Activated CD8-positive, alpha-beta memory T cell treated with anti-CD3 and anti-CD28 coated beads, Interleukin-2, amount 50 U/mL, for 48 hours (primary cell): ENCODE data around the gene PSMC3.

Source experiments
- DNase-seq: peaks from one replicate; pipeline ENCODE4 v3.0.0-alpha.2; 2020

PSMC3 gene

DNA sequence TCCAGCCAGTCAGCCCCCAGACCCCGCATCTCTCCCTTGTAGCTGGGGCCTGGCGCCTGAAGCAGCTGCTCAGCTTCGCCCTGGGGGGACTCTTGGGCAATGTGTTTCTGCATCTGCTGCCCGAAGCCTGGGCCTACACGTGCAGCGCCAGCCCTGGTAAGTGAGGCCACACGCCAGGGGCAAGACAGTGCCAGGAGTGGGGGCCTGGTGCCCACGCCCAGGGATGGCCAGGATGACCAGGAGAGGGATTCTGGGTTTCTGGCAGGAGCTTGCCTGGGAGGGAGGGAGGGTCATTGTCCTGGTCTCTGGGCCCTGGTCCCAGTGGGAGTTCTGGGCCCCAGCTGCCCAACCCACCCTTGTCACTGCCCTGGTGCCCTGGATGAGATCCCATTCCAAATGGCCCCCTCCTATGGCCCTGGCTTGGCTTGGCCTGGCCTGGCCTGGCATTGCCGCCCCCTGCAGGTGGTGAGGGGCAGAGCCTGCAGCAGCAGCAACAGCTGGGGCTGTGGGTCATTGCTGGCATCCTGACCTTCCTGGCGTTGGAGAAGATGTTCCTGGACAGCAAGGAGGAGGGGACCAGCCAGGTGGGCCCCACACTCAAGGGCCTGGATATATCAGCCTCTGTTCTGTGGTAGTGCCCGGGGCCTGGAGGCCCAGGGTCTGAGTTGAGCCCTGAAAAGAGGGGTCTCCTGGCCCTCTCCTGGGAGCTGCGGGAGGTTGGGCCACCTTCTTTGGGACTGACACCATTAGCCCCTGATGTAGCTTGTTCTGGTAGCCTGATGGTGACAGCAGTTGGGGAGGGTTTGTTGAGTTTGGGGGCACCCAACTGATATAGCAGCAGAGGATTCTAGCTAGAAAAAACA, 14.1 kb downstream of the PSMC3 start:
- peak; percentile 83 for DNase-seq

- no peak for DNase-seq
These were observed 15.6 kb downstream of the PSMC3 start for GRCh38 chr11:47410370-47411264.

DNA sequence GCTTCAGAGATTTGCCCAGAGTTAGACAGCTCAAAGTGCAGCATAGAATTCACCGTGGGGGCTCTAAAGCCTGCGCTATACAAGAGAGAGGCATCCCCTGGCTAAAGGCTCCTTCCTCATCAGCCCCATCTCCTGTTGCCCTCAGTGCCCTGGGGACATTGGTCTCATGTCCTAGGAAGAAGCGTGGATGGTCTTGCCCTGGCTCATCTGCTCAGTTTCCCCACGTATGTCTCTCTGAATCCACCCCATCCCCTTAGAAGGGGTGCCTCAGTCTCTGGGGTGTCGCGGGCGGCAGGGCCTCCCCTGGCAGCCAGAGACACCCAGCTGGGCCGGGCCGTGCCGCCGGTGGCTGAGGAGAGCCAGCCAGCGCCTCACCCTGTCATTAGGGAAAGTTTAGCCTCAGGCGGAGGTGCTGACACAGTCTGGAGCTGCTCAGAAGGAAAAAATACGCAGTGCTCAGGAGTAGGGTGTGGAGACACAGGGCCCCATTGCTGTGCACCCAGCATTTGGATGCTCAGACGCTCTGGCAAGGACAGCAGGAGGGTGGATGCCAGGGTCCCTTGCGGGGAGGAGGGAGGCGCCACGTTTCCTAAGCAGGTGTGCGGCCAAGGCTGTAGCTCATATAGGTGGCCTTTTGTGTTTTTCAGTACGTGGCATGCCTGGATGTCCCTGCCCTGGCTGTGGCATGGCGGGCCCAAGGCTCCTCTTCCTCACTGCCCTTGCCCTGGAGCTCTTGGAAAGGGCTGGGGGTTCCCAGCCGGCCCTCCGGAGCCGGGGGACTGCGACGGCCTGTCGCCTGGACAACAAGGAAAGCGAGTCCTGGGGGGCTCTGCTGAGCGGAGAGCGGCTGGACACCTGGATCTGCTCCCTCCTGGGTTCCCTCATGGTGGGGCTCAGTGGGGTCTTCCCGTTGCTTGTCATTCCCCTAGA, 16.5 kb downstream of the PSMC3 start:
- no peak for DNase-seq

DNA sequence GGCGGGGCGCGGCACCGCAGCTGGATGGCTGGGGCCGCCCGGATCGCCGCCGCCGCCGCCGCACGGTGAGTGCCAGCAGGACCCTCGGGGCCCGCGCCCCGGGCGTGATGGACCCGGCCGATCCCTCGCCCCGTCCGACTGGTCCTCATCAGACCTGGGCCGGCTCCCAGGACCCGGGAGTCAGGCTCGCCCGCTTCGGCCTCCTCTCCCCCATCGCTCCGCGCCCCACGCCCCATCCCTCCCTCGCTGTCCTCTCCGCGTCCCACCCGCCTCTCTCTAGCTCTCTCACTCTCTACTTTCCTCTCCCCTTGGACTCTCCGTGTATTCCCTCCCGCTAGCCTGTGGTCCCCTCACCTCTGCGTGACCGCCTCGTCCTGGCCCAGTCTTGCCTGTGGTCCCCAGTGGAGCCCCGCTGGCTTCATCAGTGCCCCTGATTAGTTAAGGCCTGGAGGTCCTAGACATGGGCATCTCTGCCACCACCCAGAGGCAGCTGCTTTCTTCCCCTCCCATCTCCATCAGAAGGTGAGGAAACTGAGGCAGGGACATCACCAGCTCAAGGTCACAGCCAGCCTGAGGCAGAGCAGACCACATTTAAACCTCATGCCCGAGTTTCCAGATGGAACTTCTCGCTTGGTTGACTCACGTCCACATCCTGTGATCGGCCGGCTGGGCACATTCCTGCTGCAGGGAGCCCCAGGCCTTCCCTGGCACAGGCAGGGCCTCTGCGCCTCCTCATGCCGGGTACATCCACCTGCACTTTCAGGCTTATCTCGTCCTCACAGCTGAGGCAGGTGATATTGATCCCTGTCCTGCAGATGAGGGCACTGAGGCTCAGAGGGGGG, 17.4 kb downstream of the PSMC3 start:
- peak; percentile 59 for DNase-seq

- DNase-seq = peak; percentile 98
These were observed 18.3 kb downstream of the PSMC3 start, which contains the start of gene SLC39A13 for GRCh38 chr11:47407746-47408590. Gene SLC39A13, plus strand, starts transcription at chr11:47408590. Its CDS starts 1,505 bp downstream, at chr11:47410095.

DNA sequence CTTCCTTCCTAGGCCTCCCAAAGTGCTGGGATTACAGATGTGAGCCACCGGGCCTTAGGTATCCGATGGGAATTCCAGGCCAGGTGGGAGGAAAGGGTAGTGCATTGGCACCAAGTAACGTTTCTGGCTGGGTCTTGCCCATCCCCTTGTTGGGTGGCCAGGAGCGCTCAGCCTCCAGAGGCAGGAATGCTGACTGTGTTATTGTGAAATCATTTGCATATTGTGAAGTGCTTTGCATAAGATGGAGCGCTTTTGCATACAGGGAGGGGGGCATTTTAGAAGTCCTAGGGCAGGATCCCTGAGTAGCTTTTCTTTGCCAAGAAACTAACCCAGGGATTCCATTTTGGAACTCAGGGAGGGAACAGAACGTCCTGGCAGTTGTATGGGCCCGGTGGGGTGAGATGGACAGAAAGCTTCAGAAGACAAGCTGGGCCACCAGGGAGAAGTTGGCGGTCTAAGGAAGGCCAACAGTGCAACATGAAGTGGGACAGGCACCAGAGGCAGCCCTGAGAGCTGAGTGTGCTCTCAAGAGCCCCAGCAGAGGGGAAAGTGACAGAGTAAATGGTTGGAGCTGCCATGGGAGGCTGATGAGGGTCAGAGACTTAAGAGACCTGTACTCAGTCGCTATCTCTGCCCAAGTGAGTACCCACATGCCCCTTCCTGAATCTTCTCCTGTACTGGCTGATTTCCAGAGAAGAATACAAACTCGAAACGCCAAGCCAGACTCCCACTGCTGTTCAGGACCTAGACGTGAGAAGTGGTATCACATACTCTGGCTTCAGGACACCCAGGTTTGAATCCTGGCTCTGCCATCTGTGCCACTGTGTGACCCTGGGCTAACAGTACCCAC, 19.1 kb downstream of the PSMC3 start:
- peak; percentile 56 for DNase-seq

GRCh38 chr11:47403571-47403970, 22.7 kb downstream of the PSMC3 start:
- no peak for DNase-seq

GRCh38 chr11:47403135-47403534, 23.1 kb downstream of the PSMC3 start:
- DNase-seq = no peak

DNA sequence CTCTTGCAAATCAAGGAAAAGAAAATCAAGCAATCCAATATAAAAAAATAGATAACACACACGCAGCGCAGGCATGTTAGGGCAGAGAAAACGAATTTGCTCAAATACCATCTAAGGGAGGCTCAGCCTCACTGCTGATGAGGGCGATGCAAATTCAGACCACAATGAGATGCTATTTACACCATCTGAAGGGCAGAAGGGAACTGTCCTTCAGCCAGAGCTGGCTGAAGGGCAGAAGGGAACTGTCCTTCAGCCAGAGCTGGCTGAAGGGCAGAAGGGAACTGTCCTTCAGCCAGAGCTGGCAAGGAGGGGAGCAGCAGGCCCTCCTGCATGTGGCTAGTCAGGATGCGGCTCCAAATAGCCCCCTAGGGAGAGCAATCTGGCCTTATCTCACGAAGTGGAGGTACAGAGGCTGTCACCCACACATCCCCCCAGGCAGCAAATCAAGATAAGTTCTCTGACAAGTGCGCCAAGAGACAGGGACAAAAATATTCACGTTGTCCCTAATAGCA, 25.4 kb downstream of the PSMC3 start:
- no peak for DNase-seq

DNA sequence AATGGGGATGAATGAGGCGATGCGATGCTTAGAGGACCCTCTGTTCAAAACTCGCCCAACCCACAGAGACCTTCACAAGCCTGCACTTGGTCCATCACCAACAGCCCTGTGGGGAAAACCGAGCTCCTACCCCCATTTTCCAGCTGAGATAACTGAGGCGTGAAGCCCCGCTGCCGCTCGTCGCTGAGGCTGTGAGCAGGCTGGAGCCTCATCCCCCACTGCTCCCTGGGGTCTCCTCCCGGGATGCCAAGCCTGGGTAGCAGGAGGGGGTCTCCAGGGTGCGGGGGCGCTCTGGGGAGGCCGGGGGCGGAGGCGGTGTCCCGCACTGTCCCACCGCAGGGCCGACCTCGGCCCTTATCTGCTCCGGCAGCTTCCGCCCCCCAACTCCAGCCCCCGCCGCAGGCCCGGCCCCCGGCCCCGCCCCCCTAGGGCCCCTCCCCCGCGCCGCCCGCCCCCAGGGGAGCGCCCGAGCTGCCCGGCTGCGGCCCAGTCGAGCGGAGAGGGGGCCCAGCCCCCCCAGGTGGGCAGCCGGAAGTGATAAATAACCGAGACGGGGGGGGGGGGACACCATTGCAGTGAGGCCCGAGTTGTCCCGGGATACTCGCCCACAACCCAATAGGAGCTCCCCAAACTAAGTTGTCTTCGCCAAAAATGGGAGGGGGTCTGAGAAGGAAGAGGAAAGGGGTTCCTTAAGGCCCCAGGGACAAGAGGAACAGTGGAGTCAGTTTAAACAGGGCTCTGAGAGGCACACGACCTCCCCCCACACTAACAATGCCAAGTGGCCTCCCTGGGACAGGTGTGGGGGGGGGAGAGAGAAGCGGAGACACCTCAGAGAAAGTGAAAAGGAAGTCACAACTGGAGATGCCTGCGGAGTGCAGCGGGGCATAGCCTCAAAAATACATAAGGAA, 26.1 kb downstream of the PSMC3 start:
- DNase-seq = no peak

DNA sequence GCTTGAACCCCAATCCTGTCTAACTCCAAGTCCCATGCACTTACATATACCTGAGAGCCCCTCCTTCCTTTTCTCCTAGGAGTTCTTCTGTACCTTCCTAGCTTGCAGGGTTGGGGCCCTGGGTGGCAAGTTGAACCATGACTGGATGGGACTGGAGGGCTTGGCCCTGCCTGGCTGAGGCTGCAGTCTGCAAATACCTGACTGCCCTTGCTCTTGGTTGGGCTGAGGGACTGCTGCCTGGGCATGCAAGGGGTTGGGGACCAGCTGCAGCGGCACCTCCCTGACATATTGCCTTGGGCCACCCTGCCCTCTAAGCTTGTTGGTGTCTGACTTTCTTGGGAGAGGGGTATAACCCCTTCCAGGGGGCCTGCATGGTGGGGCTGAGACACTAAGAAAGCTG, 27.7 kb downstream of the PSMC3 start:
- peak; percentile 51 for DNase-seq

DNA sequence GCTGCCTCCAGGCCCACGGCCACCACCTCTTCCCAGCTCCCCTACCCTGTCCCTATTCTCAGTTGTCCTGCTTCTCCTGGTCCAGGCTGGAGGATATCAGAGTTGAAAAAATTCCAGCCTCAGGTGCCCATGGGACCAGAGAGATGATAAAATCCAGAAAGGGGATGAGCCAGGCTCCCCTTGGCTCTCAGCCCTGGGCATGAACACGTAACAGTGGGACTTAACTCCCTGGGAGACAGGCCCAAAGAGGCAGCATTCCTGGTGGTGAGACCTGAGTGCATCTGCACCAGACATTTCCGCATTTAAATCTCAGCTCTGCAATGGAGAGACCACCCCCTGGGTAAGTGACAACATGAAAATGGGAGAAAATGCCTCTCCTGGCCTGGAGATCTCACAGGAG, 28.2 kb downstream of the PSMC3 start:
- DNase-seq = peak; percentile 29

GRCh38 chr11:47396049-47396320, 30.3 kb downstream of the PSMC3 start:
- DNase-seq = no peak

- DNase-seq = peak; percentile 52
These were observed 30.8 kb downstream of the PSMC3 start for GRCh38 chr11:47395223-47396048.

DNA sequence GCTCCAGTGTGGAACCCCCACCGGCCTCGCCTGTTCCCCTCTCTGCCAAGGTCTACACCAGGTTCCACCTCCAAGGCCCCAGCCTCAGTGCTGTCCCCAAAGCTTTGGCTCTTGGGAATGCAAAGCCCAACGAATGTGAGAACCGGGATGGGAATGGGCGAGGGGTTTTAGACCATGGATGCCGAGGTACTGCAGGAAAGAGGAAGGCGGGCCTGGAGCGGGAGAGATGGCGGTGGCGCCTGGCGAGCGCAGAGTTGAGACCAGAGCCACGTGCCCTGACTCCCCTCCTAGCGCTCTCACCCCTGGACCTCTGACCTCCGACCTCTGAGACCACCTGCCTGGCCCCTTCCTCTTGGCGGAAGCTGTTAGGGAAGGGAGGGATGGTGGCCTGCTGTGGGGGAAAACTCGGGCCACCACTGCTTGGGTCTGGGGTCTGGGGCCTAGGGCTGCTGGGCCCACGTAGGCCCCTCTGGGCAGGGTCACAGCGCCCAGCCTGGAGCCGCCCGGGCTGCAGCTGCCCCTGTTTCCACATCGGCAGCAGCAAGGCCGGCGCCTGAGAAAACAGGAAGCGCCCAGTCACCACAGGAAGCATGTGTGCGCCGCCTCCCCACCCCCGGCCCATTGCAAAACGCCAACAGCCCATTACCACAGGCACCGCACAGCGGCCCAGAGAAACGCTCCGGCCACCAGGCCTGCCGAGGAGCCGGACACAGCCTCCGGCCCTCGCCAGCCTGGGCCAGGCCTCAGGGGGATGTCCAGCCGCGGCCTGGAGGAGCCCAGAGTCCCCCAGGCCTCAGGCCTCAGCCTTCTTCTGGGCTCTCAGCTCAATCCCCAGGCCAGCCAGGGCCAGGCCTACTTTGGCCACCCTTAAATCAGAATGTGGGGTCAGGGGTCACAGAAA, 31.7 kb downstream of the PSMC3 start:
- peak; percentile 78 for DNase-seq

- DNase-seq = no peak
These were observed 32.3 kb downstream of the PSMC3 start for GRCh38 chr11:47394050-47394321.
